Endometrial microvascular endothelial cells (primary cell): ENCODE measurements around the gene MBNL2. TPM values are rescaled to one million over a fixed set of nuclear protein-coding genes. Genes with fewer than 3 reads are reported as not detected.

ENCODE experiments used
- in situ Hi-C: cut with HindIII; loops from 2 replicates; pipeline ENCODE4 v1.10.0; 2017; ENCODE audit warnings: low sequenced_read_pairs, low pct_unique_long_range_greater_than_20kb; ENCODE audit errors: inconsistent ontology term
- total RNA-seq: library from RNA; depleted of rRNA; stranded (reverse); fragments of >200 nt; gene quantifications from one replicate; pipeline ENCODE4 v1.2.3, GENCODE V29; 2015; ENCODE audit errors: inconsistent ontology term

Gene MBNL2
- total RNA-seq, 1 donor from 2014 or later, result 76.1 TPM

DNA sequence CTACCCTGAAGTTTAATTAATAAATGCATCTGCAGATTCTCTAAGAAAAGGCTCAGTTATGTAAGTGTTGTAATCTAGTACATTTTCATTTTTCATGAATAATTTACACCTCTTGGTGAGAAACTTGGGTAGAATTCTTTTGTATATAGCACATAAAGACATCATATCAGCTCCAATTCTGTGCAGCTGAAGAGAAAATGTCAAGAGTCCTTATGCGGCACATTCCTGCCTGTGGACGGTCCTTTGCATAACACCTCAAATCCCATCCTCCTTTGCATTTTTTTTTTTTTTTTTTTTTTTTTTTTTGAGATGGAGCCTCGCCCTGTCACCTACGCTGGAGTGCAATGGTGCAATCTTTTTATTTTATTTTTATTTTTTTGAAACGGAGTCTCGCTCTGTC, 151.7 kb downstream of the MBNL2 start:
- in situ Hi-C loops, result no loop called here

DNA sequence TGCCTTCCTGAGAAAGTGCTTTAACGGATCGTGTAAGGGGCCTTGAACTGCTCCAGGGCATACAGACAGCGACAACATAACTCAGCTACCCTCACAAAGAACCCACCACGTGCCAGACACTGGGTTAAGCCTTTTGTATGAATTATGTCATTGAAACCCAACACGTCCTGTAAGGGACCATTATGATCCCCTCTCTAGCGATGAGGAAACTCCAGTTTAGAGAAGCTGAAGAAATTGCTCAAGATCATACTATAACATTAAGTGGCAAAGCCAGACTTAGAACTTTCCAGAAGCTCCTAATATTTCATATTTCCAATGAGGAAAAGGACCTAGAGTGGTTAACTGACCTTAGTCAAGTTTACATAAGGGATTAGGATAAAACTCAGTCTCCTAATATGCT, 154.8 kb downstream of the MBNL2 start:
- in situ Hi-C loops, result no loop called here

DNA sequence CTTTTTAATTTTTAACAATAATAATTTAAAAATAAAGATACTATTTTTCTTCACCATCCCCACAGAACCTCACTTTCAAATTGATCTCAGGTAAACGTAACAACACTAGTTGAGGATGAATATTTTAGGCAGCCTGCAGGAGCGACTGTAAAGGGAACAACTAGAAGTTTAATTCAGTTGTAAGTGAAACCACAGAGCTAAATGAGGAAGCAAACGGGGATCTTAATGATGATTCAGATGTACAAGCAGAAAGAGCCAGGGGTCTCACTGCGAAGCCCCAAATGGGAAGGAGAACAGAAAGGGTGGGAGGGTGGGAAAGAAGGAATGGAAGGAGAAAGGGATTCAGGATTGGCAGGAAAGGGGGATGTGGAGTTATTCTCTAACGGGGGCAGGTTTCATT, 157.3 kb downstream of the MBNL2 start:
- in situ Hi-C loops, result no loop called here

DNA sequence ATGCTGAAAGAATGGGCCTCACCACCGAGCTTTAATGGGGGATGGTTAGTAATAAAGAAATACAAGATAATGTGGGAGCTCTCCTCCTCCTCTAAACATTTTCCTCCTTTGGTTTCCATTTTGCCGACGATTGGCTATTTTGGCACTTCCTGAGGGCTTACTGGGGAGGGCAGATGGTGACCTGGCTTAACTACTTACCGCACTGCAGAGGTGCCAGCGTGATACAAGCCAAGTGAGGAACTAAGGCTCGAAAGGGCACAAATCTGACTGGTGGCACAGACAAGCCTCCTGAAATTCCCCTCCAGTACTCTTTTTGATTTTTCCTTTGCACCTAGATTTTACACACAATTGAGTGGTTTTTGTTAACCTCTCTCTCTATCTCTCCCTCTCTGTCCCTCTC, 158.6 kb downstream of the MBNL2 start:
- in situ Hi-C loops, result no loop called here

DNA sequence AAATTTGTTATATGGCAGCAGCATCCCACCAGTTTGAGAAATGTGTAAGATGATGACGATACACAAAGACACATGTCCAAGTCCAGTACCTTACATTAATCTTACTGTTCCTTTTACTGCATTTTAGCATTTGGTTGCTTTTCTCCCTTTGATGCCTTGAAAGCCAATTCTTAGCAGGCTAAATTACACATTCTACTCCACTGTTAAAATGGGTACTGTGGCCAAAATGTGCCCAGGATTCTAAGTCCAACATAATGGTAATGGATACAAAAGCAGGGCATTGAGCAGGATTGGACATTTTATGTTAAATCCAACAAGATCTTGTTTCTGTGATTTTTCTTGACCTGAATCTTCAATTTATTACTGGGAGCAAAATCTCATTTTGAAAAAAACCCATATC, 159.1 kb downstream of the MBNL2 start:
- in situ Hi-C loops, result no loop called here

DNA sequence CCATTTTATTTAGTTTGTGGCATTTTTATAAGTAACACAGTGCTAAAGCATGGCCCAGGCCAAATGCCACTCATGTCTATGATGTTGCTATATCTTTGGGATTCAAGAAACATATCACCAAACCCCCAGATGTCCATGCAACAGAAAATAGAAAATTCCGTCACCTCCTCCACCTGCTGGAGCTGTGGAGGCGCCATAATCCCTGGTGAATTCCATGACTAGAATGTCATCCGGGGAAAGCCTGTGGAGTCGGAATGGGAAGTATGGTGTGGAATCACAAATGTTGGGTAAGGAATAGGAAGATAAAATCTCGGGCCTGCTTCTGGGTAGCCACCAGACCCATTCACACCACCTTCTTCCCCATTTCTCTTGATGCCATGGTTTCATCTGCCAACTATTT, 160.1 kb downstream of the MBNL2 start:
- in situ Hi-C loops, result no loop called here

DNA sequence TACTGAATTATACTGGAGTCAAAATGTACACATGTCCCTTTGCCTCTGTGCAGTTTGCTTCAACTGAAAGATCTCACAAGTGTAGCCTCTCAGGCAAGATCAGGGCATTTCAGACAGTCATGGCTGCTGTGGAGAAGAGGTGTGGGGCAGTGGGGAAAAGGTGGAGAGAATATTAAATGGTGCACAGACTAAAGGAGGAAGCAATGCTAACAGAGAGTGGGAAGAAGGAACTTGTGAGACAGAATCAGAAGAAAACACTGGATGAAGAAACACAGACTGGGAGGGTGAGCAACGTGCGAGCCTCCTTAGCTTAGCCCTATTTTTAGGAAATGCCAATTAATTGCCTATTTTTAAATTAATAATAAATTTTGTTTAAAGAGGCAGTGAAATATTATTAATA, 162.2 kb downstream of the MBNL2 start:
- in situ Hi-C loops, result no loop called here

DNA sequence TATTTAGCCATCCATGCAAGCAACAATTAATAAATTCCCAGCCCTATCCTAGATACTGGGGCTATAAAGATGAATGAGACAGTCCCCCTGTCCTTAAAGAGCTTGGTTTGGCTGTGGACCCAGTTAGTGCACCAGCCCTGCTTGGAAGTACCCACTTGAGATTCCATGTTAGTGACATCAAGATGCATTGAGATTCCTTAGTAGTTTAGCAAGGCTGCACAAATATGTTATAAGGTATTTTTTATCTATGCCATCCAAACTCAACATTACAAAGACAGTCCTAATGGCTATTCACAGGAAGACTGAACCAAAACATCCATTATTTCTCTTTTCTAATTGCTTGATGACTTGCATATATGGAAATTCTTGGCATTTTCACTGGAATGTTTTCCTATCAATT, 163.0 kb downstream of the MBNL2 start:
- in situ Hi-C loops, result no loop called here

DNA sequence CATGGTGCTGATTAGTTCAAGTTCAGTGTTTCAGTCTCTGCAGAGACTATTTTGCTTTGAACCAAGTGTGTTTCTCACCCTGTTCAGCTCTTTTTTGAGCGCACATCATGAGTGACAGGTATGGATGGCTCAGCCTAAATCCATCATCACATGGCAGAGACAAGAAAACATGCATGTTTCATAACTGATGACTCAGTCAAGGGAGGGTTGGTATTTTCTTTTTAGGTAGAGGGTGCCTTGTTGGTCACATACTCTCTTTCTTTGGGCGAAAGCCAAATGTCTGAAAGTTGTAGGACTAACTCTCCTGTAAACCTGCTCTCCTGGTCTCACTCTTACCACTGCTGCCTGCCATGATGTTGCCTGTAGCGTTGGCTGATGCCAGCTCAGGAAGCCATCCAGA, 163.7 kb downstream of the MBNL2 start:
- in situ Hi-C loops, result no loop called here

DNA sequence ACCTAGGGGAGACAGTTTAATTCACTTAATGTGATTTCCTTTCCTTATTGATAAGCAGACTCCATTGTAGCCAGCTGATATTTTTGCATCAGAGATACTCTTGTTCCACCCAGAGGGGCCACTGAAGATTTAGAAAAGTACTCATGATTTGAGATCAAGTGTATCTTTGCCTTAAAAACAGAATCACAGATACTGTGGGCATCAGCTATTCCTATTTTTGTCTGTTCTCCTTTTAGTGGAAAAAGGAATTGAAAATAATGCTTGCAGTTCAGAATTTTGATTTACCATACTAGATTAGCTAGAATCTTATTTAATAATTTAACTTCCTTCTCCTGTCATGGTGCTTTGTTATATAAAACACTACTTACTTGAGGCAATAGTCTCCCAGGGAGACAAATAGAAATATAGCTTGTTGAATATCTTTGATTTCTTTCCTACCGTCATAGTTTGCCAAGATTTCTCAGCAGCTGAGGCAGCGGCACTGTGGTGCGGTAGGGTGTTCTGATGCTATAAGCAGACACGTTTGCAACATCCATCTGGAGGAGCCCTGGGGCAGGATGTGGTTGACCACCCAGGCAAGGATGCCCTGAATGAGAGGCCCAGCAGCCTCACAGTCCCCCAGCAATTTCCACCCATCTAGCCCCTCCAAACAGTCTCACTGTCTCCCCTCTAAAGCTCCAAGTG, 164.8 kb downstream of the MBNL2 start:
- in situ Hi-C loops, result no loop called here

DNA sequence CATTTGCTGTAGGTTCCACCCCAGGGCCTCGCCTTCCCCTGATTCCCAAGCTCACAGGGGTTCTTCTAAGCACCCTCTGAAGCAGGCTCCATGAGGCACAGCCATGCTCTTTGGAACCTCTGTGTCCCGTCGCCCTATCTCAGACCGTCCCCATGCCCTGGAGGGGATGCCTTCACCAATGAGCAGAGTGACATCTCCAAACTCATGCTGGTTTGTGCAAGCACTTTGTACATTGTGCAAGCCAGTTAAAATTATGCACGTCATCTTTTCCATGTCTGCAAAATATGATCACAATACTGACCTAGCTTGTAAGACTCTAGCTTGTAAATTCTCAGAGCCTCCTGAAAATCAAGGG, 165.3 kb downstream of the MBNL2 start:
- in situ Hi-C loops, result no loop called here

DNA sequence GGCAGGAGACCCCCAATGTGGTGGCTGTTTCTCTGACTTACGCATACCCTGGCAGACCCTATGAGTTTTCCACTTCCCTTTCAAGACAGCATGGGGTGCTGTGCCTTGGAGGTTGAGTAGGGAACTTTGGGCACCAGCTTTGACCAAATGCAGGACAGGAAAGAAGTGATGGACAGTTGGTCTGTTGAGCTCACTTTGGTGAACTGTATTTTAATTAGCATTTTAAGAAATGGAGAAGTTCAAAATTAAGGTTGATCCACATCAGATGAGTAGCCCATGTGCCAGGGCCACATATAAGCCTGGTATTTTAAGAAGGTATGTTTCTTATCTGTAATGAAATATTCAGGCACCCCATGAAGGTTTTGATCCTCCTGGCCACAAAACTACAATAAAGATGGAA, 165.8 kb downstream of the MBNL2 start:
- in situ Hi-C loops, result no loop called here

DNA sequence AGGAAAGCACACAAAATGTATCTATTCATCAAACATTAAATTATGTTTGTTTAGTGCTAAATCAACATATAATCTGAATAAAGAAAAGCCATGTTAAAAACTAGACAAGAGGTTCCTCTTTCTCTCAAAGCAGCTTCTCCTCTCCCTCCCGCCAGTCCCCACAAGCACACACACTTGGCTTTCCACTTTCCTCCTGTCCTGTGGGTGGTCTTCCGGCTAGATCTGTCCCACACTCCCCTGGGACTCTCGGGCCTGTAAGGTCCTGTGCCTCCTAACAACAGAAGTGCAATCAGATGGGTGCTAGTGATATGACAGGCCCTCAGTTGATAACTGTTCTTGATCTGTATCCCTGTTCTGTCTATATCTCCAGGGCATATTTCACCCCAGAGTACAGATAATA, 166.2 kb downstream of the MBNL2 start:
- in situ Hi-C loops, result no loop called here

DNA sequence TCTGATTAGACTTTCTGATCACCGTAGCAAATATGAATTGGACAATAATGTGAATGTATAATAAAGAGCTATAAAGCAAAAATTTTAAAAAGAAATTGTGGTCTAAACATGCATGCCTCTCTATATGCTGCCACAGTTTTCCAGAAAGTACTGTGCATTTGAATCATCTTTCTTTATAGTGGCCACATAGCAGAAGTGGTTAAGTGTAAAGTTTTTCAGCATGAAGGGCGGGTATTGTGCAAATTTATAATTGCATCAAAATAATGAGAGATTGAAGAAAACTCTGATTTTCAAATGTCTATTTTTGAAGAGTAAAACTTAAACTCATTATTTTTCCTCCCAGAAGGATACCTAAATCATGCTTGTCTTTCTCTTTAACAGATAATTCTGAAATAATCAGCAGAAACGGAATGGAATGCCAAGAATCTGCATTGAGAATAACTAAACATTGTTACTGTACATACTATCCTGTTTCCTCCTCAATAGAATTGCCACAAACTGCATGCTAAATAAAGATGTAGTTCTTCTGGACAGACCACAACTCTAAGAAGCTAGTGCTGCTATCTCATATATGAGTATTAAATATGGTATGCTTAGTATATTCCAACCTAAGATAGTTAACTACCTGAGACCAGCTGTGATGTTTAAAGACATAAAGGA, 168.9 kb downstream of the MBNL2 start:
- in situ Hi-C loops, result no loop called here

DNA sequence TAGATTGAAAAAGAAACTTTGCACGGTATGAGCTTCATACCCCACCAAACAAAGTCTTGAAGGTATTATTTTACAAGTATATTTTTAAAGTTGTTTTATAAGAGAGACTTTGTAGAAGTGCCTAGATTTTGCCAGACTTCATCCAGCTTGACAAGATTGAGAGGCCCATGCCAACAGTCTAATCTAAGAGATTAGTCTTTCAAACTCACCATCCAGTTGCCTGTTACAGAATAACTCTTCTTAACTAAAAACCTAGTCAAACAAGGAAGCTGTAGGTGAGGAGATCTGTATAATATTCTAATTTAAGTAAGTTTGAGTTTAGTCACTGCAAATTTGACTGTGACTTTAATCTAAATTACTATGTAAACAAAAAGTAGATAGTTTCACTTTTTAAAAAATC, 169.9 kb downstream of the MBNL2 start:
- in situ Hi-C loops, result no loop called here

DNA sequence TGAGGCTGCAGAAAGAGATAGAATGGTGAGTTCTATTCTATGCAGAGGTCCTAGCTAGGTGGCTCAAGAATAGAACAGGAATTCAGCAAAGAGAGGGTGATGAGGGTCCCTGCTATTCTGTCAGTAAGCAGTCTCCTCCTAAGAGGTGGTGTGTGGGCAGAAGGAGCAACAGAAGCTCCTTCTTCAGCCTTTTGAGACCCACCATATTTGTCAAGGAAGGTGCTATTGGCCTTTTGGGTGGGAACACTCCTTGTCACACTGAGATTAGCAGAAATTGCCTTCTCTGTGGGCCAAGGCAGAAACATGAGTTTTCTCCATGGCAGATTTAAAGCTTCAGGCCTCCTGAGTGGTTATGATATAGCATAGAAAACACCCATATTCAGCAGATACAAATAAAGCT, 172.4 kb downstream of the MBNL2 start:
- in situ Hi-C loops, result no loop called here

DNA sequence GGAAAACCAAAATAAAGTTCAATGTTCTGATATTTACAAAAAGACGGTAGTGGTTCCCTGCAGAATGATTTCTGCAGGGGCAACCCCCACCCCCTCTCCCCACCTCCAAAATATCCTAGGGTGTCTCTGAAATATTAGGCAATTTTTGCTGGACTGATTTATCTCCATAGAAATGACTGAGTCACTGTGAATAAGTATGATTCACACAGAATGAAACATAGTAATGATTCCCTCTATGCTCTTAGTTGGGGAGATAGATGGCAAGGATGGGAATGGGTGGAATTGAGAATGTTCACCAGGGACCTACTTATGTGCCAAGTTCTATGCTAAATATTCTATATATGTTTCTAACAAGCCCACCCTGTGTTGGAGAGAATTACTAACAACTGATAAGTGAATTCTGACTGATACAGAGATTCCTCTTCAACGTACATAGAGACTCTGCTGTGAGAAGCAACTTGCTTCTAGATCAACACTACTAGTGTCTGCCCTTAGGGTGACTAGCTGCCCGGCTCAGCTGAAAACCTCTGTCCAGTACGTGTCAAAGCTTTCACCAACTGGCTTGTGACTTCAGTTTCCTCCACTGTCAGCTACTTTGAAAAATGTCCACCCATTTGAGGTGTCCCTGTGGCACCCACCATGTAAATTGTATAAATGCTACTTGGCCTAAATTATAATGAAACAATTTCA, 173.5 kb downstream of the MBNL2 start:
- in situ Hi-C loops, result no loop called here

DNA sequence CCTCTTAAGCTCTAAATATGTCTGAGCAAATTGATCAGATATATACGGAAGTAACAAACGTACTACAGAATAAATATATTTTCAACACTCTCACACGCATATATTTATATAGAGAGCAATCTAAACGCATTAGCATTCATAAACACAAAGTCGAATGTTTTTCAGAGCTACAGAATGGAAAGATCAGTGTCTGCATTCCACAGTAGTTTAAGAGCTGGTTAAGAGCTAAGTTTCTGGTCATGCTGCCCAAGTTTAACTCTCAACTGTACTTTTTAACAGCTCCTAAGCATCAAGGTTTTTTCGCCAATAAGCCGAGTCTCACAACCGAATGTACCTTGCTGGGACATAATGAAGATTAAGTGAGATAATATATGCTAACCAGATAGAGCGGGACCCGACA, 175.1 kb downstream of the MBNL2 start:
- in situ Hi-C loops, result no loop called here

DNA sequence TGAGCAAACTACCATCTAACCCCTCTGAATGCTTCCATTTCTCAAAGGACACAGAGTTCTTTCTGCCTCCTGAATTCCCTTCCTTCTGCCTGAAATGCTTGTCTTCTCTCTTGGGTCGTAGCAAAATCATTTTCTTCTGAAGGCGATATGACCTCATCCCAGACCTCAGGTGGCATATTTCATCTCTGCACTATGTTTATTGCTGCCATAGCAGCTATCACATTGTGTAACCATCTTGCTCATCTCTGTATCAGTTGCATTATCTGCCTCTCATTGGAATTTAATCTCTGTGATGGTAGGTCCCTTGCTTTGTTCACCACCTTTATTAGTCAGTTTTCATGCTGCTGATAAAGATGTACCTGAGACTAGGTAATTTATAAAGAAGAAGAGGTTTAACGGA, 179.3 kb downstream of the MBNL2 start:
- in situ Hi-C loops, result no loop called here

DNA sequence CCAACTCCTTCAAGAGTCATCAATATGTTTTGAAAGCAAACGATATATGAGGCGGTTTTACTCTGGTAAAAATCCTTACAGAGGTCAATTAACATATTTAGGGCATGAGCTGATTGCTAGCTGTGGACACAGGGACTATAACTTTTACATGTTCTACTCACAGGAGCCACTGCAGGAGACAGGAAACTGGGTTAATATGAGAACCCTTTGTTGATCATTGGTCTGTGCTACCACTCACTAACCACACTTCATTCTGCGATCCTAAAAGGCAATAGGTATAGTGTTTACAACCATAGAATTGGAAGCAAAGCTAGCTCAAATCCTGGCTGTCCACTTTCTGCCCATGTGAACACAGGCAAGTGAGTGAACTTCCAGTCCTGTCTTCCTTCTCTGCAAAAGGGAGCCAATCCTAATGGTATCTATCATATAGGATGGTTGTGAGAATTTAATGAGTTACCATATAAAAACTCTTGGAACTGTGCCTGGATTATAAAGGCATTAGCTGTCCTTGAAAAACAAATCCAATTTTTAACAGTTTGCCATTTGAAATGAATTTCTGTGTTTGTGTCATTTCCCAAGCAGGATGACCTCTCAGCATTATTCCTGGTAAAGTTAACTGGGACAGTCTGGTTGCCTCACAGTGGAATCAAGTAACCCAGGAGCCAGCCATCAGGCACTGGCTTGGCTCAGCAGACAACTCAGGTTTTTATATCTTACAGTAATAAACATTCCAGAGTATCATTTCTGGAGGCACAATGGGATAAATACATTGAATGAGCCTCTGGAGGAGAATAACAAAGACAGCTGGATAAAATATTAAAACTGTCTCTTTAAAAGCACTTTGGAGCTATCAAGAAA, 182.0 kb downstream of the MBNL2 start:
- in situ Hi-C loops, result no loop called here
